ENCODE data around the gene GHSR. TPM values are rescaled to one million over a fixed set of nuclear protein-coding genes. Genes with fewer than 3 reads are reported as not detected.

The GHSR gene
- total RNA-seq, 4 donors from 2014 or later = not detected

- H3K27ac ChIP-seq = no peak overlapping the region
- H3K4me1 ChIP-seq = no peaks in the 10 kb centered on the region
- H3K9me3 ChIP-seq = no peaks in the 10 kb centered on the region
- no peak for DNase-seq
- H3K4me3 ChIP-seq (replicated peaks in 1 of 3) = no peak overlapping the region
- WGBS, 2 donors = 51 to 72% methylated on average over 1 of the region's 1 CpG
- no peaks in the 10 kb centered on the region for H3K27me3 ChIP-seq
- no peak for TF ChIP-seq CTCF (IDR thresholded peaks at IDR 0.05)
- intact Hi-C loops (cut with DNase I) = no loop called here
- H3K36me3 ChIP-seq = no peaks in the 10 kb centered on the region
Observed at GRCh38 chr3:172471903-172472302, 23.6 kb upstream of the GHSR start.

GRCh38 chr3:172470588-172470987 lies 22.3 kb upstream of the GHSR start:
- Histone ChIP-seq H3K36me3 (no peaks in the 10 kb centered on the region), H3K4me3 (replicated peaks in 1 of 3) (no peak overlapping the region), H3K27ac (no peak overlapping the region), H3K9me3 (no peaks in the 10 kb centered on the region), H3K27me3 (no peaks in the 10 kb centered on the region), H3K4me1 (no peaks in the 10 kb centered on the region)
- intact Hi-C loops (cut with DNase I) = no loop called here
- WGBS, 2 donors = 95 to 96% methylated on average over 1 of the region's 1 CpG
- DNase-seq = no peak
- no peak for TF ChIP-seq POLR2A (IDR thresholded peaks at IDR 0.05)
- no peak for TF ChIP-seq CTCF (IDR thresholded peaks at IDR 0.05)

- H3K27me3 ChIP-seq = no peaks in the 10 kb centered on the region
- no peak overlapping the region for H3K4me3 ChIP-seq (replicated peaks in 1 of 3)
- no peaks in the 10 kb centered on the region for H3K9me3 ChIP-seq
- TF ChIP-seq CTCF (IDR thresholded peaks at IDR 0.05) = no peak
- no peak for TF ChIP-seq POLR2A (IDR thresholded peaks at IDR 0.05)
- no peaks in the 10 kb centered on the region for H3K4me1 ChIP-seq
- intact Hi-C loops (cut with DNase I) = no loop called here
- no peak for DNase-seq
- H3K27ac ChIP-seq = no peak overlapping the region
- no peaks in the 10 kb centered on the region for H3K36me3 ChIP-seq
- WGBS, 2 donors = 89 to 94% methylated on average over 2 of the region's 2 CpGs
Observed at GRCh38 chr3:172467170-172467824, 19.0 kb upstream of the GHSR start.

GRCh38 chr3:172466553-172467130 lies 18.4 kb upstream of the GHSR start:
- Histone ChIP-seq H3K4me3 (replicated peaks in 1 of 3) (no peak overlapping the region), H3K36me3 (no peaks in the 10 kb centered on the region), H3K27me3 (no peaks in the 10 kb centered on the region), H3K4me1 (no peaks in the 10 kb centered on the region), H3K27ac (no peak overlapping the region), H3K9me3 (no peaks in the 10 kb centered on the region)
- intact Hi-C loops (cut with DNase I) = no loop called here
- no peak for DNase-seq
- no peak for TF ChIP-seq CTCF (IDR thresholded peaks at IDR 0.05)
- no peak for TF ChIP-seq POLR2A (IDR thresholded peaks at IDR 0.05)
- WGBS, 2 donors = 71 to 74% methylated on average over 4 of the region's 4 CpGs

- Histone ChIP-seq H3K27ac (no peak overlapping the region), H3K36me3 (no peaks in the 10 kb centered on the region), H3K9me3 (no peaks in the 10 kb centered on the region), H3K4me1 (no peaks in the 10 kb centered on the region), H3K27me3 (no peaks in the 10 kb centered on the region), H3K4me3 (replicated peaks in 1 of 3) (no peak overlapping the region)
- TF ChIP-seq CTCF (IDR thresholded peaks at IDR 0.05) (no peak), POLR2A (IDR thresholded peaks at IDR 0.05) (no peak)
- intact Hi-C loops (cut with DNase I) = no loop called here
- DNase-seq = no peak
Observed at GRCh38 chr3:172465281-172465680, 17.0 kb upstream of the GHSR start.

Data from thyroid gland (tissue), 4 donors.